Glutamatergic neuron (in vitro differentiated cells): ENCODE data around the gene SMNDC1. TPM values are rescaled to one million over a fixed set of nuclear protein-coding genes. Genes with fewer than 3 reads are reported as not detected.

Experiments
- DNase-seq: peaks from one replicate; pipeline ENCODE4 v3.0.0; 2022
- H3K27ac Mint-ChIP-seq: one replicate; pipeline ENCODE4 v1.8.0; 2020; ENCODE audit warnings: mild to moderate bottlenecking, mixed read lengths, inconsistent platforms; ENCODE audit not compliant: unreplicated experiment
- H3K27me3 Mint-ChIP-seq: one replicate; pipeline ENCODE4 v1.8.0; 2020; ENCODE audit warnings: mild to moderate bottlenecking, moderate library complexity, mixed read lengths, inconsistent platforms; ENCODE audit not compliant: unreplicated experiment
- H3K36me3 Mint-ChIP-seq: one replicate; pipeline ENCODE4 v1.8.0; 2020; ENCODE audit warnings: mild to moderate bottlenecking, mixed read lengths, inconsistent platforms; ENCODE audit not compliant: unreplicated experiment
- H3K4me1 Mint-ChIP-seq: one replicate; pipeline ENCODE4 v1.8.0; 2020; ENCODE audit warnings: mild to moderate bottlenecking, low read depth, mixed read lengths, inconsistent platforms; ENCODE audit not compliant: unreplicated experiment
- H3K4me3 Mint-ChIP-seq: one replicate; pipeline ENCODE4 v1.8.0; 2020; ENCODE audit warnings: mild to moderate bottlenecking, mixed read lengths, inconsistent platforms; ENCODE audit not compliant: unreplicated experiment
- H3K9me3 Mint-ChIP-seq: one replicate; pipeline ENCODE4 v1.8.0; 2020; ENCODE audit warnings: mild to moderate bottlenecking, moderate library complexity, mixed read lengths, inconsistent platforms; ENCODE audit not compliant: unreplicated experiment
- total RNA-seq: library from RNA; stranded (reverse); fragmentation: NEBNext Ultra II Directional; extraction: Animal tissue kit (Norgen Biotek cat#: 25700); gene quantifications from one replicate; pipeline ENCODE4 v1.2.1, GENCODE V29; 2021; ENCODE audit not compliant: unreplicated experiment
- TF ChIP-seq, protein P1 (sequence below): fragments of 200-600 bp; sonication (generic); IDR thresholded peaks from one replicate; pipeline ENCODE4 v1.5.0; 2021; ENCODE audit not compliant: partially characterized antibody, unreplicated experiment

Gene SMNDC1
- total RNA-seq, 1 donor from 2014 or later = 37.1 TPM

- H3K27me3 Mint-ChIP-seq = peaks cover 5% of the 10 kb centered on the region
- H3K36me3 Mint-ChIP-seq = peaks cover 6% of the 10 kb centered on the region
- H3K9me3 Mint-ChIP-seq = peaks cover 3% of the 10 kb centered on the region
- no peak overlapping the region for H3K27ac Mint-ChIP-seq
- H3K4me1 Mint-ChIP-seq = no peaks in the 10 kb centered on the region
- no peak overlapping the region for H3K4me3 Mint-ChIP-seq
- TF ChIP-seq, protein P1, sequence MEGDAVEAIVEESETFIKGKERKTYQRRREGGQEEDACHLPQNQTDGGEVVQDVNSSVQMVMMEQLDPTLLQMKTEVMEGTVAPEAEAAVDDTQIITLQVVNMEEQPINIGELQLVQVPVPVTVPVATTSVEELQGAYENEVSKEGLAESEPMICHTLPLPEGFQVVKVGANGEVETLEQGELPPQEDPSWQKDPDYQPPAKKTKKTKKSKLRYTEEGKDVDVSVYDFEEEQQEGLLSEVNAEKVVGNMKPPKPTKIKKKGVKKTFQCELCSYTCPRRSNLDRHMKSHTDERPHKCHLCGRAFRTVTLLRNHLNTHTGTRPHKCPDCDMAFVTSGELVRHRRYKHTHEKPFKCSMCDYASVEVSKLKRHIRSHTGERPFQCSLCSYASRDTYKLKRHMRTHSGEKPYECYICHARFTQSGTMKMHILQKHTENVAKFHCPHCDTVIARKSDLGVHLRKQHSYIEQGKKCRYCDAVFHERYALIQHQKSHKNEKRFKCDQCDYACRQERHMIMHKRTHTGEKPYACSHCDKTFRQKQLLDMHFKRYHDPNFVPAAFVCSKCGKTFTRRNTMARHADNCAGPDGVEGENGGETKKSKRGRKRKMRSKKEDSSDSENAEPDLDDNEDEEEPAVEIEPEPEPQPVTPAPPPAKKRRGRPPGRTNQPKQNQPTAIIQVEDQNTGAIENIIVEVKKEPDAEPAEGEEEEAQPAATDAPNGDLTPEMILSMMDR = no peak
- no peak for DNase-seq
Observed at GRCh38 chr10:110324201-110324804, 19.6 kb upstream of the SMNDC1 start.

GRCh38 chr10:110323503-110323902, 18.8 kb upstream of the SMNDC1 start:
- Mint-ChIP-seq H3K27me3 (peaks cover 7% of the 10 kb centered on the region), H3K4me3 (no peak overlapping the region), H3K36me3 (peaks cover 6% of the 10 kb centered on the region), H3K9me3 (peaks cover 4% of the 10 kb centered on the region), H3K4me1 (no peaks in the 10 kb centered on the region), H3K27ac (no peak overlapping the region)
- DNase-seq = no peak
- TF ChIP-seq, protein P1 = no peak

DNA sequence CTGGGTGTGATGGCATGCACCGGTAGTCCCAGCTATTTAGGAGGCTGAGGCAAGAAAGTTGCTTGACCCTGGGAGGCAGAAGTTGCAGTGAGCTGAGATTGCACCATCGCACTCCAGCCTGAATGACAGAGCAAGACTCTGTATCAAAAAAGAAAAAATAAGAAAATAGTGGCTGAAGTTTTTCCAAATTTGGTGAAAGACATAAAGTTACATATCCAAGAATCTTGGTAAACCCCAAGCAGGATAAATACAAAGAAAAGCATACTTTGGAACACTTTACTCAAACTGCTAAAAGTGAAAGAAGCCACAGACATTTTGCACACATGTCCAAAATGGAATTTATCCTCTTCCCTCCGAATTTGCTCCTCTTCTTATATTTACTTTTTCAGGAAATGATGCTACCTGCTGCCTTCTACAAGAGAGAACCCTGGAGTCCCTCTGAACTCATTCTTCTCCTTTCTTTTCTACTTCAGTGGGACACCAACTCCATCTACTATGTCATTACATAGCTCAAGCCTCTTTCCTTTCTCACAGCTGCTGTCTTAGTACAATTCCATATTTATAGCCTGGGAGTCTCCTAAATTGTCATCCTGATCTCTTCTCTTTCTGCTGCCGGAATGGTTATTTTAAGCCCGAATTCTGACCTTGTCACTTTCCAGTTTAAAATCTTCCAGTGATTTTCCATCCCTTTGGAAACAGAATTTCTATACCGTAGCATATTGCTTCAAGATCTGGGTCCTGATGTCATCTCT, 17.3 kb upstream of the SMNDC1 start:
- TF ChIP-seq, protein P1 = no peak
- Mint-ChIP-seq H3K36me3 (peaks cover 6% of the 10 kb centered on the region), H3K9me3 (peaks cover 4% of the 10 kb centered on the region), H3K27me3 (peaks cover 6% of the 10 kb centered on the region), H3K4me3 (no peak overlapping the region), H3K27ac (no peak overlapping the region), H3K4me1 (no peaks in the 10 kb centered on the region)
- DNase-seq = no peak

DNA sequence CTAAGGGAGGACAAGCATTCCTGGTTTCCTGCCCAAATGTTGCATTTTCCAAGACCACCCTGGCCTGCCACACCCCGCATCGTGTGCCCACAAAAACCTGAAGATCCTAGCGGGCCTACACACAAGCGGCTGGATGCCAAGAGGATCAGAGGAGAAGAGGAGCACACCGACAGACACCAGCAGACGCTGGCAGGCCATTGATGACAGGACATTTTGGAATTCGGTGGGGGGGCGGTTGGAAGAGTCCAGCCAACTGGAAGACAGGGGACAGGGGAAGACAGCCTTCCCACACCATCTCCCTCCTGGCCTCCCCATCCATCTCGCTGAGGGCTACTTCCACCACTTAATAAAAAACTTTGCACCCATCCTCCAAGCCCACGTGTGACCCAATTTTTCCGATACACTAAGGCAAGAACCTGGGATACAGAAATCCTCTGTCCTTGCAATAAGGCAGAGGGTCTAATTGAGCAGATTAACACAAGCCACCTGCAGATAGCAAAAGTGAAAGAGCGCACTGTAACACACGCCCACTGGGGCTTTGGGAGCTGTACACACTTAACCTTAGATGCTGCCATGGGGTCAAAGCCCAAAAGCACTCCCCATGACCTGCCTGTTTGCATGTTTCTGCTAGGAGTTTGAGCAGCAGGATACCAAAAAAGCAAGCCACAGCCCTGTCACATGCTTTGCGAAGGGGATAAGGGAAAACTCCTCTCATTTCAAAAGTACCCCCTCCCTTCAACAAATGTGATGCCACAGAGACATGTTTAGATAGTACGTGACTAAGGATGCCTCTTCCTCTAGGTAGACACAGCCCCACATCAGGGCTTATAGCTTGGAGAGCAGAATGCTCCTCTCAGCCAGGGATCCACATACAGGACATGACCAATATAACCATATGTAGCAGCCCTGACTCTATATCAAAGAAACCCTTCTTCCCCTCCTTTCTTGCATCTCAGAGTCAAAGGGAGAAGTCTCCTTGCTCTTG, 13.4 kb upstream of the SMNDC1 start:
- Mint-ChIP-seq H3K27ac (no peak overlapping the region), H3K9me3 (peaks cover 2% of the 10 kb centered on the region), H3K4me1 (no peaks in the 10 kb centered on the region), H3K4me3 (no peak overlapping the region), H3K36me3 (no peaks in the 10 kb centered on the region), H3K27me3 (peaks cover 3% of the 10 kb centered on the region)
- no peak for DNase-seq
- TF ChIP-seq, protein P1 = no peak
